Nucleus accumbens (tissue), 56 donors: Measurements from ENCODE around the gene ITGB8.

Source experiments
- DNase-seq, 56 donors: peaks; one replicate each; lab custom pipeline; 2025; lab: John Stamatoyannopoulos, UW

ITGB8 gene

DNA sequence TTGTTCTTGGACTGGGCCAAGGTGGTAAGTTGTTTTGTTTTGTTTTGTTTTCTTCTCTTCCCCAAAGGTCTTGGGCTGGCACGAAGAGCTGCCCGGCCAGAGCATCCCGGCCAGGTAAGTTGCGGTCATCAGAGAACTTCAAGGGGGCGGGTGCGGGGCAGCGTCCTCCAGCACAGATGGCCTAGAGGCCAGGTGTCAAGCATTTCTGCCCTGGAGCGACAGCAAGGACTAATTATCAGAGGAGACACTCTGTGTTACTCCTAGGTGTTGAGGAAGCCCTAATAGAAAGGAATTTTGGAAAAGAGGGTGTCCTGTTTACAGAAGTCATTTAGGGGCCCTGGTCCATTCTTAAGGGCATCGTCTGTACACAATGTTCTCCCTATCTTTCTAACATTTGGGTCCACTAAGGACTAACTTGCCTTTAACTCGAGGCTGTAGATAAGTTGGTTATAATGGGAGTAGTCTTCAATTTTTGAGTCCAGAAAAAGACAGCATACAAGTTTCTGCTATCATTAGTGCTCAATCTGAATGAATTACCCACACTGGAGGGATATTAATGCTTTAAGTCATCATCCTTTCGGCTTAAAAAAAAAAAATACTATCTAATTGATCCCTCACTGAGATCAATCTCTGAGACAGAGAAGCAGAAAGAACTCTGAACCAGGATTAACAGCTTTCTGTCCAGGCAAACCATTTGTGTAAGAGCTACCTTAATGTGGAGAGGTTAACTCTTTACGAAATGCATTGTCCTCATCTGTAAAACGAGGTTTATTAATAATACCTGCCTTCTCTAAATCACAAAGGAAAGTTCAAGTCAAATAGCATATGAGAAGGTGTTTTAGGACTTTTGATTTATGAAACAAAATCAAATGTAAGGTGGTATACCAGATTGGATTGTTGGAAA, 1.5 kb downstream of the ITGB8 start:
- DNase-seq = peak in 1 of 56 donors; percentile 59

DNA sequence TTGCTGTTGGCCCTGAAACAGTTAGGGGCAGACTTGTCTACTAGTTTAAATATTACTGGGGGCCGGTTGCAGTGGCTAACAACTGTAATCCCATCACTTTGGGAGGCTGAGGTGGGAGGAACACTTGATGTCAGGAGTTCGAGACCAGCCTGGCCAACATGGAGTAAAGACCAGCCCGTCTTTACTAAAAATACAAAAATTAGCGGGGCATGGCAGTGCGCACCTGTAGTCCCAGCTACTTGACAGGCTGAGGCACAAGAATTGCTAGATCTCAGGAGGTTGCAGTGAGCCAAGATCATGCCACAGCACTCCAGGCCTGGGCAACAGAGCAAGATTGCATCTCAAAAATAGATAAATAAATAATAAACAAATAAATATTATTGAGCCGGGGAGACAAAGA, 7.6 kb downstream of the ITGB8 start:
- DNase-seq = no peak

DNA sequence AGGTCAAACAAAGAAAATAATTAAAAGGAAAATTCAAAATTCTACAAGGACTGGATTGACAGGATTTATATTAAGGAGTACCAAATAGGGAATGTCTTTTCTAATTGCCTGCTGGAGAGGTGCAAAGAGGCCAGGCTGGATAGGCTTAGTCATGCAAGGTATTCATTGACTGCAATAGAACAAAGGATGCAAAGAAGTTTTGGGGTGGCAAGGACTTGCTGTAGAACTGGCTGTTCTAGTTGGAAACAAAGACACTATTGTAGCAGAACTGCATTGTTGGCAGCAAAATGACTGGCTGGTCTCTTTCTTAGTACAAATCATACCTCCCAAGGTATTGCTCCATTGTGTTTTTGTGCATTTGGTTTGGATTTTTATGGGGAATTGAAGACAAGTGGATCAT, 10.1 kb downstream of the ITGB8 start:
- peak in 25 of 56 donors; percentile 5 to 73 (median 40) for DNase-seq

DNA sequence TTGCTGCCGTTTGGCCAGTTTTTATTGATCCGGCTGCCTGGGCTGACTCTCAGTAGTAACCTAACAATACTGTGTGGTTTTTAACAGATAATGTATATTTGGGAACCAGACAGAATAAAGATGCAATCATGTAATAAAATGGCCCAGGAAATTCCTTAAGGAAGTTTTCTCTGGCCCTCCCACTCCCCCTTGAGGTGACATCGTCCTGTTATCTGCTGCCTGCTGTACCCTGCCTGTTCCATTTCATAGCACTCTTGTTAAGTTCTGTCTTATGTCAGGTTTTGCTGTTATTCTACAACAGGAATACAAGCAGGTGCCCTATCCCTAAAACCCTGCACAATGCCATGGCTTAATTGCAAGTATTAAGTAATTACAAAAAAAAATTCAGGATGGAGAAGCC, 12.5 kb downstream of the ITGB8 start:
- no peak for DNase-seq

DNA sequence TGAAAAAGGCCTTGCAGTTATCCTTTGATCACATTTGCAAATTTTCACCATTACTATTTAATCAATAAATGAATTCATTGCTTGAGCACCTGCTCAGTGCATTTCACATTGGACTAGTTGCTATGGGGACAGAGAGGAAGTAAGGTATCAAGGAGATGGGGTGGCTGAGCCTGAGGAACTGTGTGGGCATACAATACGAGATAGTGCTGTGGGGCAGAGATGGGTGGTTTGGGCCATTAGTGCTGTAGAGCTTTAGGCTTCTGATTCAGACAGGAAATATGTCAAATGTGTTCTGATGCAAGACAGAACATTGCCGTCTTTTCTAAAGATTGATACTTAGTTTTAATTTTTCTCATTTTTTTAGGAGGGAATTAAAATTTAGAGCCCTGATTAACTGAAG, 13.2 kb downstream of the ITGB8 start:
- peak in 1 of 56 donors; percentile 1 for DNase-seq

DNA sequence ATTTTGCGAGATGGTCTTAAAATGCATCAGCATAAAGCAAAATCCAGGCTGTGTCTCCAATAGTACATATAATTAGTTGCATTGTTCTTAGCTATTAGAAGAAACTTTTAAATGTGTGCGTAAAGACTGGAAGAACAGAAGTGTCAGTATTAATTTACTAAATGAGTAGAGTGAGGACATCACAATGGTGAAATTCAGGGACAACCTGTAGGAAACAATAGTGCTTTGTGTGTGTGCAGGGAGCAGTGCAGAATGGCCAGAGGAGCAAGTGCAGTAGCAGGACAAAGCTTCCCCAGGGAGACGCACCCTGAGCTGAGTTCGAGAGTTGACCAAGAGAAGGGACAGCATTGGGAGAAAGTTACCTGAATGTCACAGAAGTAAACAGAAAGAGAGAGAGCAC, 13.7 kb downstream of the ITGB8 start:
- peak in 2 of 56 donors; percentile 9 to 29 for DNase-seq

DNA sequence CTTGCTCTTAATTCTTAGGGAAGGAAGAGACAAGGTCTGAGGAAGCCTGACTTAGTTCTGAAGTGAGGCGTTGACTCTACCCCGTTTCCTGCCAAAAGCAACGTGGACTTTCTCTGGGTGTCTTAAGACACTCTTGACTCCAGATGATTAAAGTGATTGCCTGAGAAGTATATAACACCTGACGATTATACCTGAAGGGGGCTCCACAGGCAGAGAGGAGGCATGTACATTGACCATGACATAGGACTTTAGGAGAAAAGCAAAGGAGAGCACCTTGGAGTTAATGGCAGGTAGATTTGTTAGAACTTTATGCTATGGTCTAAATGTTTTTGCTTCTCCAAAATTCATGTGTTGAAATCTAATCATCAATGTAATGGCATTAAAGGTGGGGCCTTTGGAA, 15.9 kb downstream of the ITGB8 start:
- no peak for DNase-seq

DNA sequence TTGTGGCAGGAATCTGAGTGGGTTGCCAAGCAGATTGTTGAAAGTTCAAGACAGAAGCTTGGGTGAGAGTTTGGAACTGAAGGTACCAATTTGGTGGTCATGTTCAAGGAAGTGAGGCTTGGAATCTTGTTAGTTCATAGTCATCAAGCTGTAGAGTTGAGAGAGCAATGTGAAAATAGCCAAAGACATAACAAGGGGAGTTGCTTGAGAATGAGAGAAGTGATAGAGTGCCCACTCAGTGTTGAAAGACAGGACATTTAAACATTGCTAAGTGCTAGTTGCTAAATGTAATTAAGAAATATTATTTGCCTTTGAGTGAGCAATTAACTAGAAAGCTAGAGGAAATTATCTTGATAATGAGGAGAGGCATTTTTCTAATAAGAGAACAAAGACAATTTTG, 17.0 kb downstream of the ITGB8 start:
- DNase-seq = no peak

DNA sequence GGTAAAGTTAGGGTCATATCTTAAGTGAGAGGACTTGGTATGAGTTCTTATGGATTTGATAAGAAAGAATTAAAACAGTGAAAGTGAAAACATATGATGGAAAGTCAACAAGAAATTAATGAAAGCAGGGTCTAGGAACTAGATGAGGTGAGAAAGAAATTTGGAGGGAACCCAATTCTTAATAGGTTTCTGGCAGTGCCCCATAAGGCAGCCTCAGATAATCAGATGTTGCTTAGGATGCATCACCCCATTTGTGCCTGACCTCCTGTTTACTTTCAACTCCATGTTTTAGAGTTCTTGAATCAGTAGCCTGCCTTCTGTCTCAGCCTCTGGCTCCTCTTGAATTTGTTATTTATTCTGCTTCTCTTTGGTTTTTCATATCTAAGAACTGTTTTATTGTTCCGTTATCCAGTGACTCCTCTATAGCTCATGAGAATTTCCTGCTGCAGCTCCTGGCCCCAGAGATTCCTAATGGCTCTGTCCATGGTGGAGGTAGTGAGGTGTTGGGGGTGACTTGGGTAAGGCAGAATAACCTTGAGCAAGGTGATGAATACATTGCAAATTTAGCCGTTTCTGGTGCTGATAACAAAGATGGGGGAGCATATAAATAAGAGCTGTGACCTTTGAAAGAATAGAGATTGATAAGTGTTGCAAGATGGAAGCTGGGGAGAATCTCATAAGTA, 17.6 kb downstream of the ITGB8 start:
- no peak for DNase-seq

DNA sequence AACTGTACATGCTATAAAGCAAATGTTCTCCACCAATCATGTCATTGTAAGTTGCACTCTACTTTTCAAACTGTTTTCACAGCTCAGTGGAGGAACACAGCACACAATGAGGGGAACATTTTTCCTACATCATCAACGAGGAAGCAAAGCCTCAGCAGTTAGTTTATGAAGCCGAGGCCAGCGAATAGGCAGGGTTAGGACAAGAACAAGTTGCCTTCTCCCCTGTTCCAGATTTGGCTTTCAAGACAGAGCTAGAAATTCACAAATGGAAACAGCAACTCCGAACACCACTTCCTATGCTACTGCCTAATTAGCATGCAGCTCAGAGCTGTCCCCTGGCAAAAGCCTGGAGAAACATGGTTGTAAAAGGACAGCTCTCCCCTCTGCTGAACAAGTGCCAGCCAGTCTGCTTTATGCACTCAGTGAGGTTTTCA, 19.8 kb downstream of the ITGB8 start:
- DNase-seq = peak in 51 of 56 donors; percentile 6 to 92 (median 68)

DNA sequence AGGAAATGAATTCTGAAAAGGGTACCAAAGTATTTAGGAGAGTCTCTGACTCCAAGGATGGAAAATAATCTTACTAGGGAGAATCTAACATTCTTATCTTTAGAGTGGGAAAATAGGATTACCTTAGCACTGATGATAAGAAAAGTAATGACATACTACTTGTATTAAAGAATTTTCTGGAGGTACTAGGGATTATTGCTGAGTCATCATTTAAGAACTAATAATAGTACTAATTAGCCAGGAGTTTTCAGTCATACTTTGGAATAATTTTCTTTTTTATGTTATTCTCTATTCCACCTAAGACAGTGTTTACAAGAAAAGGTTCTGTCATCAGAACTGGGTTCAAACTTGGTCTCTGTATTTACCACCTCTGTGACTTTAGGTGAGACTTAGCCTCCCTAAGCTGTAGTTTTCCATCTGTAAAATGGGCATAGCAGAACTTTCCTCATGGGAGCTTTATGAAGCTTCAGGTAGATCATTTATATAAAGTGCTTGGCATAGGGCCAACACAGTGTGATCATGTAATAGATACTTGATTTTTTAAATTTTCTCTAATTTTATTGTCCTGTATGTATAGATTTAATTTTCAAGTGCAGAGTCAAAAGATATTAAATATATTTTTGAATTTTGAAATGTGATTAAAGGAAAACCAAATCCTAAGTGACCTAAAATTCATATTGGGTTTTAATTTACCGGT, 20.4 kb downstream of the ITGB8 start:
- no peak for DNase-seq

DNA sequence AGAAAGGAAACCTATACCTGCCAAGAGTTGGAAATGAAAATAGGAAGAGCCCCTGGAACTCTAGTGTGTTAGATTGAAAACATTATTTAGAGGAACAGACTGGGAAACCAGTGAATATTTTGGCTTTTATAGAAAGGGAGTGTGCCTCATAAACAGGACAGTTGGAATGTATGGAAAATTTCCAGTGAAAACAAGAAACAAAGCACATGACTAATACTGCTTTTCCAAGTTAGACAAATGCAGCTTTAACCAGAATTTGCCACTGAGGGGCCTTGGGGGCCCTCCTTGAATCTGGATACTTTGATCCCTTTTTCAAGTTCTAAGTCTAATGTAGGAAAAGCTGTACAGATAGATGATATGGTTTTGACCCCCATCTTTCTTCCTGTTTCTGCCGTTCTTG, 21.2 kb downstream of the ITGB8 start:
- no peak for DNase-seq

DNA sequence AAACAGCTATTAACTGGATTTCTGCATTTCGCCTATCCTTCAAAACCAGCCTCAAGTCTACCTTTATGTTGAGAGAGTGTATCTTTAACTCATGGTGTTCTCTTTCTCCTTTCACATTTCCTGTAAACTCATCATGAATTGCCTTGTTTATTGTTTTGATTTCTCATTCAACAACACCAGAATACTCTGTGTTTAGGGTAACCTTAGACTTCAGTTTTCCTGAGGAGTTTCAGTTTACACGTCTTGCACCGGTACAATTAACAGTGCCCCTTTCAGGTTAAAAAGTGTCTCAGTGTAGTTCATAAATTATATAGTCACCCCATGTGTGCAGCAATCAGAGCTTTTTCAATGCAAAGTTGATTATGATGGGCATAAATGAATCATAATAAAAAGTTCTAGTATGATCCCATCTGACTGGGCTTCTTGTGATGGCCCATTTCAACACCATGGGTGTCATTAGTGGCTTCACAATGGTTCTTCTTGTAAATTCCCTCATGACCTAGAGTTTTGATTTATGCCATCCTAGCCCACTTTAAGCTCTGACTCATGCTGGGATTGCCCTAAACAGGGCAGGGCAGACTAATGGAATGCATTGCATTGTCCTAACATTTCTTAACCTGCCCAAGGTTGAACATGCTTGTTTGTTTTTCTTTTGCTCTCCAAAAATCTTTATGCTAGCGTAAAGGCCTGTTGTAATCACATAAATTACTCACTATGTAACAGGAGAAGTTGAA, 22.0 kb downstream of the ITGB8 start:
- DNase-seq = no peak

DNA sequence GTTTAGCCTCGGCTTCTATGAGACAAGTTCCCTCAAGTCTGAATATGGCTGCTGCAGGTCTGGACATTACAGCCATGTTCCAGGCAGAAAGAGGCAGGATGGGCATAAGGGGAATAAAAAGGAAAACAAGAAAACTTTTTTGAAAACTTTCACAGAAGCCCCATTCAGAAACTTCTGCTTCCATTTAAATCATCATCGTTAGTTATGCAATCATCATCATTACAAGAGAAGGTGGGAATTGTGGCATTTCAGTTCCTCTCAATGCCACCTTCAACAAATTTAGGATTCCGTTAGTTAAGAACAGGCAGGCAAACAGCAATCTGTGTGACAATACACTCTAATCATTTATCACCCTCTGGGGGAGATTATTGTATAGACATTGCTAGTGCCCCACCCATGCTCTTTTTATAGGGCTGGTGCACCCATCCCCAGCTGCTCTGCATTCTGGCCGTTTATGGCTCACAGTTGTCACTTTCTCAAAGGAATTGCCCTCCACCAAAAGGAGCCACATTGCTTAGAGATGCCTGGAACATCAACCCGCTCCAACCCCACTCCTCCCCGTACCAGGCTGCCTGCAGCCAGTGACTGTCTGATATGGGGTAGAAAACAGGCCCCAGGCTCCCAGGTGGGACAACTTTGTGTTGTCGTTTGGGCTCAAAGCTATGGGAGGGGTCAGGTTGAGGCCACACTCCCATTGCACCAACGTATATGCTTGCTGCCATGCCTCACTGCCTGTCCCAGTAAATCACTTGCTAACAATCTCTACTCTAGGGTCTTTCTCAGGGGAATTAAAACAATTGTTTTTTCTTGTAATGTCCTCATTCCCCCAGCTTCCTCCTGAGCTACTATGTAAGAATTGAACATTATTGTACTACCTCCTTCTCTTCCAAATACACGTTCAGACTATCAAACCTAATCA, 24.2 kb downstream of the ITGB8 start:
- DNase-seq = no peak

DNA sequence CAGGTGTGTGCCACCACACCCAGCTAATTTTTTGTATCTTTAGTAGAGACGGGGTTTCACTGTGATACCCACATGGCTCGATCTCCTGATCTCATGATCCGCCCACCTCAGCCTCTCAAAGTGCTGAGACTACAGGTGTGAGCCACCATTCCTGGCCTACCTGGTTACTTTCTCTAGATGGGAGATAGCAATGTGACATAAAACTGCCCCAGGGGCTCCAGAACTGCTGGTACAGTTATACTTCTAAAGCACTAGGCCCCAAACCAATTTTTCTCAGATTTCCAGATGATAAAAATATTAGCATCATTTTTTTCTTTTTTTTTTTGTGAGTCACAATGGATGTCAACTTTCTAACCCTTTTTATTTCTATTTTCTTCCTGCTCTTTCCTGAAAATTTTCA, 27.4 kb downstream of the ITGB8 start:
- no peak for DNase-seq

DNA sequence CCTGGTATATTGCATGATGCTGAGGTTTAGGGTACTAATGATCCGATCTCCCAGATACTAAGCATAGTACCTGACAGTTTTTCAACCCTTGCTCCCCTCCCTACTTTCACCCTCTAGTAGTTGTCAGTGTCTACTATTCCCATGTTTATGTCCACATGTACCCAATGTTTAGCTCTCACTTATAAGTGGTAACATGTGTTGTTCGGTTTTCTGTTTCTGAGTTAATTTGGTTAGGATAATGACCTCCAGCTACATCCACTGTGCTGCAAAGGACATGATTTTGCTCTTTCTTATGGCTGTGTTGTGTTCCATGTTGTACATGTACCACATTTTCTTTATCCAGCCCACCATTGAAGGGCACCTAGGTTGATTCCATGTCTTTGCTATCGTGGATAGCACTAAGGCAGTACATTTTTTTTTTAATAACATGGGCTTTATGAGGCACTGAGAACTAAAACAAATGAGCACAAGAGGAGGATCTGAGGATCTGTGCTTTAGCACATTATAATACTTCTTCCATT, 28.1 kb downstream of the ITGB8 start:
- DNase-seq = no peak

DNA sequence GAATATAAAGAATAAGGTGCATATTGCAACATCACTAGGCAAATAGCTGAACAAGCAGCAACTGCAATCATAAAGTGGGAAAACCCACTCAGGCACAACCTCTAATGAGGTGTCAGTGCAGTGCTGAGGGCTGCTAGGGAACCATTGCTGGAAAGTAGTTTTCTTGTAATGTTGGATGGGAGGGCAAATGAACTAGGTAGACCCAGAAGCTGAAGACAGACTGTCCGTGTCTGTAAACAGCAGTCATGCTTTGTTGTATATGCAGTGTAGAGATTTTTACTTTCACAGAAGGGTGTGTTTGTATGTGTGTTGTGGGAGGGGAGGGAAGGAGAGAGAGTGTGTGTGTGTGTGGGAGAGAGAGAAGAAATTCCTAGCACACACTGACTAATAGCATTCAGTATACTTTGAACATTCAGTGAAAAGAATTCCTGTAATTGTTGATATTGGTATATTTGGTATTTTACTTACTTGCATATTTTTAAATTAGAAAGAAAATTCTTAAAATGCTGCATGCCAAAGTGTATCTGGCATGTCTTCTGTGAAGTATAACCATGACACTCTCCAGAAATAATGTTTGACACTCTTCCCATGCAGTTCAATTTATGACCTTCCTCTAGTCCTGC, 28.8 kb downstream of the ITGB8 start:
- DNase-seq = peak in 2 of 56 donors; percentile 3 to 33

DNA sequence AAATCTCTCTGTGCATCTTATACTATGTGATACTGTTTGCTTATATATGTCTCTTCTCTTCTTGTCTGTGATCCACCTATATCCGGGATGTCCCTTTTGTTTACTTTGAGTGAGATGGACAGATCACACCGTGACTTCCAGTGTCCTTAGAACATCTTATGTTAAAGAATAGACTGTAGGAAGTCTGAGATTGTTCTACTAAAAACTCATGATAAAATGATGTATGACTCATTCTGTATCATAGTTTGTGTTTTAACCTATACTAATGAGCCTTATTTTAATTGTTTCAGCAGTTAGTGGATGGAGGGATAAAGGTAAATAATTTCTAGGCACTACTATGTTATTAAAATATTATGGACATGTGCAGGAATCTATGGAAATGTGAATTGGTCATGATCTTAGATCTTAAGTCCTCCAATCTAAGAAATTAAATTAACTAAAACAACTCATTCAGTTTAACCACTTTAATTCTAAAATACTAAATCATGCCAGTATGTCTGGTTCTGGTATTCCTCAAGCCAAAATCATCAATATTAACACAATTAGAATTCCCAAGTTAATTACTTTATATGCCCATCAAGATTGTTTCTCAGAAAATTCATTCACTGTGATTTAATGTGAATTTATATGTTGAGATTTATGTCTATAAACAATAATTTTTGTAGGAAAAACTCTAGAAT, 32.0 kb downstream of the ITGB8 start:
- no peak for DNase-seq
